K562 (cell line): ENCODE measurements around the gene IQCN. TPM values are rescaled to one million over a fixed set of nuclear protein-coding genes. Genes with fewer than 3 reads are reported as not detected.

Source experiments
- ARID4B ChIP-seq: sonication (generic); formaldehyde crosslinking; IDR thresholded peaks from 2 replicates; pipeline ENCODE4 v1.8.0; 2022; ENCODE audit warnings: mild to moderate bottlenecking, missing genetic modification reagents
- BMI1 ChIP-seq: fragments of 150-350 bp; IDR thresholded peaks from 2 replicates; pipeline ENCODE4 v1.6.1; 2014; ENCODE audit warnings: low read length
- HDAC2 ChIP-seq: fragments of 450-650 bp; IDR thresholded peaks from 2 replicates; pipeline ENCODE4 v1.6.1; 2016; ENCODE audit warnings: mild to moderate bottlenecking
- HDAC8 ChIP-seq: fragments of 450-650 bp; IDR thresholded peaks from 2 replicates; pipeline ENCODE4 v1.6.1; 2016; ENCODE audit warnings: mild to moderate bottlenecking, missing genetic modification characterization, moderate library complexity, missing compliant biosample characterization
- JUND ChIP-seq, 2 experiments: IDR thresholded peaks; 2 replicates in 1 of 2; 3 replicates in 1 of 2; pipeline ENCODE4 v1.6.1; 2011; ENCODE audit warnings: borderline replicate concordance in 2 of 2, low read depth in 2 of 2, low read length in 2 of 2, improper control_type of control experiment in 1 of 2, missing biosample characterization in 1 of 2, missing genetic modification characterization in 1 of 2, missing genetic modification reagents in 1 of 2
- PURB ChIP-seq: sonication (generic); formaldehyde crosslinking; IDR thresholded peaks from 2 replicates; pipeline ENCODE4 v1.9.0; 2021; ENCODE audit warnings: low read depth, mild to moderate bottlenecking, missing genetic modification reagents
- PYGO2 ChIP-seq: fragments of 450-650 bp; IDR thresholded peaks from 2 replicates; pipeline ENCODE4 v1.6.1; 2016; ENCODE audit warnings: mild to moderate bottlenecking, missing genetic modification characterization, moderate library complexity, missing compliant biosample characterization
- SREBF1 ChIP-seq: fragments of 150-350 bp; IDR thresholded peaks from 2 replicates; pipeline ENCODE4 v1.6.1; 2014; ENCODE audit warnings: antibody characterized with exemption, low read depth, low read length, borderline replicate concordance
- STAG1 ChIP-seq: sonication (generic); formaldehyde crosslinking; IDR thresholded peaks from 2 replicates; pipeline ENCODE4 v1.5.0; 2020; ENCODE audit warnings: missing genetic modification reagents, borderline replicate concordance
- THRAP3 ChIP-seq: fragments of 450-650 bp; IDR thresholded peaks from 2 replicates; pipeline ENCODE4 v1.6.1; 2016; ENCODE audit warnings: mild to moderate bottlenecking, inconsistent platforms, borderline replicate concordance
- ZBTB40 ChIP-seq, 2 experiments: fragments of 450-650 bp in 1 of 2; sonication (generic) in 1 of 2; formaldehyde crosslinking in 1 of 2; IDR thresholded peaks; 2 replicates each; pipeline versions ENCODE4 v1.7.1 to v1.9.0; 2016 to 2022; ENCODE audit warnings: inconsistent platforms in 1 of 2, mild to moderate bottlenecking in 1 of 2, missing genetic modification reagents in 1 of 2
- ZNF12 ChIP-seq: sonication (generic); formaldehyde crosslinking; IDR thresholded peaks from 2 replicates; pipeline ENCODE4 v1.4.0; 2020; ENCODE audit warnings: mild to moderate bottlenecking, missing genetic modification reagents
- ZNF232 ChIP-seq: sonication (generic); formaldehyde crosslinking; IDR thresholded peaks from 2 replicates; pipeline ENCODE4 v1.8.0; 2022; ENCODE audit warnings: mild to moderate bottlenecking, missing genetic modification reagents
- ZNF76 ChIP-seq: fragments of 250-450 bp; sonication (Bioruptor Pico); IDR thresholded peaks from 2 replicates; pipeline ENCODE4 v1.4.0; 2020; ENCODE audit warnings: mild to moderate bottlenecking, moderate library complexity, borderline replicate concordance
- polyA plus RNA-seq, 8 experiments: library from polyadenylated mRNA; depleted of rRNA in 4 of 8; stranded (reverse) in 5 of 8; unstranded in 3 of 8; fragments of >200 nt; fragmentation: Nextera tagmentation in 2 of 8; fragmentation: Illumina TruSeq in 1 of 8; extraction: Ambion mirVana in 2 of 8; extraction: Trizol in 1 of 8; gene quantifications; 2 replicates each; pipeline versions ENCODE4 v1.2.1 to v1.2.3, GENCODE V29; 2011 to 2014; ENCODE audit warnings: inconsistent platforms in 1 of 8, missing spikeins in 1 of 8
- total RNA-seq, 7 experiments: library from RNA; depleted of rRNA in 6 of 7; stranded (reverse); fragments of >200 nt in 6 of 7; fragmentation: Illumina TruSeq in 2 of 7; extraction: Trizol in 2 of 7; gene quantifications; 2 replicates each; pipeline versions ENCODE4 v1.2.1 to v1.2.3, GENCODE V29; 2011 to 2021; ENCODE audit warnings: low replicate concordance in 1 of 7

IQCN gene
- total and polyA plus RNA-seq, 9 of the 15 experiments (the other 6 are each of a cell fraction or from before 2014, with no cell fraction given), result 0.01 to 0.07 (median 0.04) TPM; not detected in 3

GRCh38 chr19:18239303-18239702 lies 34.9 kb downstream of the IQCN start (continued):
- TF ChIP-seq ZBTB40 (IDR thresholded peaks at IDR 0.05), result no peak
- peak; percentile 29; the same call in 1 of the 2 replicates for TF ChIP-seq ZBTB40 (CRISPR knock-in tag; IDR thresholded peaks at IDR 0.05)
- TF ChIP-seq ZNF232, result peak; percentile 73; the same call in 1 of the 2 replicates
- TF ChIP-seq SREBF1, result no peak
- TF ChIP-seq ARID4B (CRISPR knock-in tag), result peak; percentile 95
- TF ChIP-seq THRAP3, result no peak
- TF ChIP-seq STAG1 (CRISPR knock-in tag), result no peak; the same call in 1 of the 2 replicates
- TF ChIP-seq BMI1, result no peak
- no peak for TF ChIP-seq PURB
- no peak for TF ChIP-seq JUND (IDR thresholded peaks at IDR 0.05; ENCODE audit: borderline replicate concordance, low read depth, low read length)
- peak; percentile 95; the same call in 2 of the 3 replicates for TF ChIP-seq JUND (tag; IDR thresholded peaks at IDR 0.05; ENCODE audit: borderline replicate concordance, low read depth, low read length)
- peak; percentile 72 for TF ChIP-seq HDAC2
- TF ChIP-seq PYGO2, result no peak
- TF ChIP-seq ZNF76 (CRISPR knock-in tag), result no peak
- no peak for TF ChIP-seq ZNF12
- no peak for TF ChIP-seq HDAC8 (tag)
